ENCODE measurements around the gene FYCO1. TPM values are rescaled to one million over a fixed set of nuclear protein-coding genes. Genes with fewer than 3 reads are reported as not detected.

FYCO1 gene
- total and polyA plus RNA-seq, 8 donors = 19.0 to 42.7 (median 20.4) TPM

DNA sequence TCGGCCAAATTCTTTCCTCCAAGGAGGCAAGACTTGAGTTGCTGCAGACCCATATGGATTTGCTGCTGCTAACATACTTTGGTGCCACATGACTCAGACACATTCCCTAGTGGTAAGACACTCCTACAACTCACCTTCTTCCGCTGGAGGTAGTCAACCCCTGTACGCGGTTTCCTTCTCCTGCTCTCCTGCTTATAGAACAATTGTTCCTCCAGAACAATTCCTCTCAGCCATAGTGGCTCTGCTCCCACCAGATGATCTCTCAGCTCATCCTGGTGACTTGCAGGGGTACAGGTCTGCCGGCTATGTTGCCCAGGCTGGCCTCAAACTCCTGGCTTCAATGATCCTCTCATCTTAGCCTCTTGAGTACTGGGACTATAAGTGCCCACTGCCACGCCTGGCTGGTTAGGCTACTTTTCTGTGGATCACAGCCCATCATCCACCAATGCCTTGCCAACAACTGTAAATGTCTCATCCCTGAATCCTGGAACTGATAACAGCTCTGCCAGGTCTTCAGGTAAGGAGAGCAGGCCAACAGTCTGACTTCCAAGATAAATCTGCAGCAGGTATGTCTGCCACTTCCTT, 54.8 kb downstream of the FYCO1 start:
- Histone ChIP-seq H3K9me3 (no peaks in the 10 kb centered on the region), H3K36me3 (peaks cover 0 to 37% of the 10 kb centered on the region in 2 donors), H3K27ac (no peak overlapping the region), H3K4me1 (peaks cover 0 to 18% of the 10 kb centered on the region in 2 donors), H3K27me3 (no peaks in the 10 kb centered on the region), H3K4me3 (no peak overlapping the region)
- DNase-seq (no peak), ATAC-seq (no peak)
- TF ChIP-seq, protein P1, sequence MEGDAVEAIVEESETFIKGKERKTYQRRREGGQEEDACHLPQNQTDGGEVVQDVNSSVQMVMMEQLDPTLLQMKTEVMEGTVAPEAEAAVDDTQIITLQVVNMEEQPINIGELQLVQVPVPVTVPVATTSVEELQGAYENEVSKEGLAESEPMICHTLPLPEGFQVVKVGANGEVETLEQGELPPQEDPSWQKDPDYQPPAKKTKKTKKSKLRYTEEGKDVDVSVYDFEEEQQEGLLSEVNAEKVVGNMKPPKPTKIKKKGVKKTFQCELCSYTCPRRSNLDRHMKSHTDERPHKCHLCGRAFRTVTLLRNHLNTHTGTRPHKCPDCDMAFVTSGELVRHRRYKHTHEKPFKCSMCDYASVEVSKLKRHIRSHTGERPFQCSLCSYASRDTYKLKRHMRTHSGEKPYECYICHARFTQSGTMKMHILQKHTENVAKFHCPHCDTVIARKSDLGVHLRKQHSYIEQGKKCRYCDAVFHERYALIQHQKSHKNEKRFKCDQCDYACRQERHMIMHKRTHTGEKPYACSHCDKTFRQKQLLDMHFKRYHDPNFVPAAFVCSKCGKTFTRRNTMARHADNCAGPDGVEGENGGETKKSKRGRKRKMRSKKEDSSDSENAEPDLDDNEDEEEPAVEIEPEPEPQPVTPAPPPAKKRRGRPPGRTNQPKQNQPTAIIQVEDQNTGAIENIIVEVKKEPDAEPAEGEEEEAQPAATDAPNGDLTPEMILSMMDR (IDR thresholded peaks at IDR 0.05) = no peak
- intact Hi-C loops (cut with DNase I) = no loop called here

DNA sequence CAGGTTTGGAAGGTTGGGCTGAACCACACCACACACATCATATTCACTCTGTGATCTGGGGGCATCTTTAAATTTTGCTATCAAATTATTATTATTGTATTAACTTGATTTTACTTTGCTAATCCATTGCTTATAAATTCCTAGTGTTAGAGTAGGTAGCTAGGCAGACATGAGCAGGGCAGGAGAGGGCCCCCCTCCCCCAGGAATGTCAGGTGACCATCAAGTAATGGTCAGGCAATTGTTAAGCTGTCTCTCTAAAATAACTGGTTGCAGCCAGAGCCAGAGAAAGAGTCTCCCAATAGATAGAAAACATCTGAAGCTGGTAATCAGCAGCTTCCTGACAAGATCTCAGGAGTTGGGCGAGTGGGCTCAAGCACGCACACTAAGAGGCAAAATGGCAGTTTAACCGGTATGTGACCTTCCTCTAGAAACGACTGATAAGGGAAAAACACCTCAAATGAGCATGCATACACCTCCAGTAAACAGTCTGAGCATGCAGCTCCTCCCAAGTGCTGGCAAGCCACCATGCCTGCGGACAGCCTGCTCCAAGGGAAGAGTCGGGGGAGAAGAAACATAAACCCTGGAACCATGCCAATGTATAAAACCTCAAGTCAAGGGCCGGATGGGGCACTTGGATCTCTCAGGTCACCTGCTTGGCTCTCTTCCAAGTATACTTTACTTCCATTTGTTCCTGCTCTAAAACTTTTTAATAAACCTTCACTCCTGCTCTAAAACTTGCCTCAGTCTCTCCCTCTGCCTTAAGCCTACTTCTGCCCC, 55.4 kb downstream of the FYCO1 start:
- no peak overlapping the region for H3K27ac ChIP-seq
- no peak overlapping the region for H3K4me3 ChIP-seq
- H3K27me3 ChIP-seq = no peaks in the 10 kb centered on the region
- DNase-seq (no peak), ATAC-seq (peak; percentile 4)
- no peaks in the 10 kb centered on the region for H3K9me3 ChIP-seq
- peaks cover 0 to 38% of the 10 kb centered on the region in 2 donors for H3K36me3 ChIP-seq
- peaks cover 0 to 18% of the 10 kb centered on the region in 2 donors for H3K4me1 ChIP-seq
- TF ChIP-seq, protein P1 (IDR thresholded peaks at IDR 0.05) = no peak
- intact Hi-C loops (cut with DNase I) = no loop called here

DNA sequence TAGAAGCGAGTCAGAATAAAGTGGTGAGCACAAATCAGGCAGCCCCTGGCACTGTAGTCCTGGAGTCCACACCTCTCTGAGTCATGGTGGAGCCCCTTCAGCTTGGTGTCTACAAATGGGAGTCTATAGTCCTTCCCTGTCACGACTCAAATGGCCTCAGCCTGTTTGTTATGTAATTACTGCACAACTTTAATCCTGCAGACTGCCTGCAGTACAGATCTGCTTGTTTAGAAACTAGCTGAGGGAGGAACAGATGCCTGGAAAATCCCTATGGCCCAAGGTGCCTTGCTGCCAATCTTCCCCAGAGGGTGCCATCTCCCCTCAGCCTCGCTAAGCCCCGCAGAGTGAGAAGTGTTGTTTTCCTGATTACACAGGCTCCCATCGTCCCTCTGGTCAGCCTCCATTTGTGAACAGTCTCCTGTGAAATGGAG, 56.3 kb downstream of the FYCO1 start:
- intact Hi-C loops (cut with DNase I) = loop anchor here in 1 of 2 donors (2.0 to 10.0 kb wide), 2 partner anchors 139 to 495 kb away; no protein-coding TSS in a partner anchor
- ATAC-seq (peak; percentile 18), DNase-seq (no peak)
- Histone ChIP-seq H3K4me3 (no peak overlapping the region), H3K4me1 (peaks cover 0 to 18% of the 10 kb centered on the region in 2 donors), H3K9me3 (no peaks in the 10 kb centered on the region), H3K36me3 (peaks cover 0 to 40% of the 10 kb centered on the region in 2 donors), H3K27me3 (no peaks in the 10 kb centered on the region), H3K27ac (no peak overlapping the region)
- TF ChIP-seq, protein P1 (IDR thresholded peaks at IDR 0.05) = no peak

DNA sequence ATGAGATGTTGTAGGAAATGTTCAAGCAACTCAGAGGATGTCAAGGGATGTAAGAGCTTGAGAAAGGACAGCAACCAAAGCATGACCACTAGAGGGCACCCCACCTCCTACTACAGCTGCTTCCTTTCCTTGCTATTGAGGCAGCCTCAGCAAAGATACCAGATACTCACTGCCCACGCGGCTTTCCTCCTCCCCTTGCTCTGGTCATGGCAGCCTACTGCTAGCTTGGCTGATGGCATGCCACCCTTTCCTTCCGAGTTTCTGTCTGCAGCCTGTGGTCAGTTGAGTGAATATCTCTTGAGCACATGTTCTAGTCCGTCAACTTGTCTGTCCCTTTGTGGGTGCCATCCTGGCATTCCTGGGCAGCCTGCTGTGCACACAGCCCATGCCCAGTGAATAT, 56.8 kb downstream of the FYCO1 start:
- Histone ChIP-seq H3K27ac (no peak overlapping the region), H3K4me1 (peaks cover 0 to 18% of the 10 kb centered on the region in 2 donors), H3K9me3 (no peaks in the 10 kb centered on the region), H3K36me3 (peaks cover 0 to 45% of the 10 kb centered on the region in 2 donors), H3K4me3 (no peak overlapping the region), H3K27me3 (no peaks in the 10 kb centered on the region)
- intact Hi-C loops (cut with DNase I) = loop anchor here in 1 of 2 donors (2.0 to 10.0 kb wide), 2 partner anchors 140 to 496 kb away; no protein-coding TSS in a partner anchor
- DNase-seq (peak in 3 of 4 donors; percentile 82 to 92 (median 84)), ATAC-seq (peak; percentile 95)
- TF ChIP-seq, protein P1 (IDR thresholded peaks at IDR 0.05) = peak; percentile 81 to 88

DNA sequence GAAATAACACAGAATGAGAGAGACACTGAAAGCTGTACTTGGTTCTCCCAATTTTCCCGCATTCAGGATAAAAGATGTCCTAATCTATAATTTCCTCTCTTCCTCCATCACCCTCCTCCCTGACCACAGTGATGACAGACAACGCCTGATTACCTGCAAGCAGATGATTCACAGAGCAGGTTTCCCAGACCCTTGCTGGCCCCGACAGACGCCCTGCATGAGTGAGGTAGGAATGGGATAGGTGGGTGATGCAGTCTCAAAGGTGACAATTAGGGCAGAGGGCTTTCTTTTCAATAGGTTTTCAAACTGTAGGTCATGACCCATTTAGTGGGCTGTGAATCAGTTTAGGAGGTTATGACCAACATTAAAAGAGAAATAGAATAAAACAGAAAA, 57.6 kb downstream of the FYCO1 start:
- DNase-seq (no peak), ATAC-seq (no peak)
- intact Hi-C loops (cut with DNase I) = loop anchor here in 1 of 2 donors (2.0 to 10.0 kb wide), 2 partner anchors 141 to 497 kb away; no protein-coding TSS in a partner anchor
- peaks cover 0 to 17% of the 10 kb centered on the region in 2 donors for H3K4me1 ChIP-seq
- no peaks in the 10 kb centered on the region for H3K9me3 ChIP-seq
- H3K4me3 ChIP-seq = no peak overlapping the region
- peaks cover 0 to 51% of the 10 kb centered on the region in 2 donors for H3K36me3 ChIP-seq
- no peak overlapping the region for H3K27ac ChIP-seq
- TF ChIP-seq, protein P1 (IDR thresholded peaks at IDR 0.05) = no peak
- H3K27me3 ChIP-seq = no peaks in the 10 kb centered on the region

All from left lung (tissue), 10 donors.